ENCODE measurements around the gene CEP44.
"Not testable (repeated sequence)": the region's sequence is repeated elsewhere in the genome, so short reads cannot be mapped to it uniquely, and the experiment has no call there.

The CEP44 gene

DNA sequence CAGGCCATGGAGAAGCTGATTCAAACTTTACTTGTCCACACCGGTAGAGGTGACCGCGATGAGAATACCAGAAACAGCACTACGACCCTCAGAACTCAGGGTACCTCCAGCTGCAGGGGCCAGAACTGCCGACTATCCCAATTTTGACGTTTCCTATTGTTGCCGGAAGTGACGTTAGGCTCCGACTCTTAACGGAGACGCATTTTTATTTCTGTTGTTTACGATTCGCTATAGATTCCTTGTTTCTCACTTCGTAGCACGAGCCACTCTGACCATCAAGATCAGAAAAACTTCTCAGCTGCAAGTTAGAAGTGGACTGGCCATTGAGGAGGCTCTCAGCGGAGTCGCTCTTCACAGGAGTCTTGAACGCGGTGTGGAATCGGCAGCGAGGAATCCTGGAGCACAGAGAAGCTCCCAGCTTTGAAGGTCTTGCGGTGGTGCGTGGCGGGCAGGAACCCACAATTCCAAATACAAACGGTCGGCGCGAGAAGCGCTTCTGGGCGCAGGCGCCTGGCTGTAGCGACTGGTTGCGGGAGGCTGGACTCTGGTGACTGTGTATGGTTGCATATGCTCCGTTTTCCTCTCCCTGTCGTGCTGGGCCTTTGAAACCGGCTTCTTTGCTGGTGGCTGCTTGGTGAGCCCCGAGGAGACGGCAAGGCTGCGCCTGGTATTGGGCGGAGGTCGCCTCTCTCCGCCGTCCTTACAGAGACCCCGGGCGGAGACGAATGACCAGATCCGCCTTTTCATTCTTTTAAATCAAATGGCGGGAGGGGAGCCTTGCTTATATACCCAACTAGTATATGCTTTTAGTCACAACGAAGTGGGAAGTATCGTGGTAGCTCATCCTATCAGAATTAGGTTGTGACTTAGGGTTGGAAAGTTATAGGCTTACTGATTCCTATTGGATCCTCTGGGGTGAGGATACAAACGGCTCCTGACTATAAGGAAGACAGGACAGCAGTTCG lies at the start of gene CEP44, which contains the start of gene FBXO8:
Gene CEP44 (plus strand): TSS at position 405 of the 965 bp plus-strand sequence. CDS start 15,211 bp downstream, outside the sequence.
Gene FBXO8 (minus strand): TSS at position 161 of the 965 bp plus-strand sequence. CDS start 20,575 bp downstream, outside the sequence.
- Histone ChIP-seq H3K9ac (ENCODE audit: low read depth, low read length) (peak within 1 kb of the TSS; percentile 99), H3K9me3 (ENCODE audit: control insufficient read depth, insufficient read depth, low read length) (no peaks in the 10 kb centered on the region), H3K36me3 (ENCODE audit: insufficient read depth, low read length) (no peaks in the 10 kb centered on the region), H3K4me1 (ENCODE audit: insufficient read depth, low read length) (0 out of 2 replicates have a peak, but pooled peaks cover 2% of the 10 kb centered on the region)

DNA sequence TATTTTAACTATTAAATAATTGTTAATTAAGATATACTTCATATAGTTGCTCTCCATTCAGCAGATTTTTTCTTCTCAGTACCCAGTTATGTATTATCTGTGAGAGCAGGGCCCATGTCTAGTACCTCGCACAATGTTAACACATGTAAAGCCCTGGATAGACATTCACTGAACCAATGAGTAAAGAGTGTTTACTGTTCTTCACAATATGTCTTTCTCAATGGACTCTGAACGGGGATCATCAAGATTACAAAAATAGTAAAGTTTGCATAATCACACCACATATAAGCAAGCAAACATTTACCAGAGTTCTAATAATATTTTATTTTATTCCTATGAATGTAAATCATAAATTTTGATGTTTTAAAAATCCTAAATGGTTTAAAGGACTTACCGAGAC lies 47.4 kb upstream of the CEP44 start:
- Histone ChIP-seq H3K9ac (ENCODE audit: low read depth, low read length) (no peak overlapping the region), H3K9me3 (ENCODE audit: control insufficient read depth, insufficient read depth, low read length) (no peaks in the 10 kb centered on the region), H3K4me1 (ENCODE audit: insufficient read depth, low read length) (no peaks in the 10 kb centered on the region), H3K36me3 (ENCODE audit: insufficient read depth, low read length) (no peaks in the 10 kb centered on the region)

DNA sequence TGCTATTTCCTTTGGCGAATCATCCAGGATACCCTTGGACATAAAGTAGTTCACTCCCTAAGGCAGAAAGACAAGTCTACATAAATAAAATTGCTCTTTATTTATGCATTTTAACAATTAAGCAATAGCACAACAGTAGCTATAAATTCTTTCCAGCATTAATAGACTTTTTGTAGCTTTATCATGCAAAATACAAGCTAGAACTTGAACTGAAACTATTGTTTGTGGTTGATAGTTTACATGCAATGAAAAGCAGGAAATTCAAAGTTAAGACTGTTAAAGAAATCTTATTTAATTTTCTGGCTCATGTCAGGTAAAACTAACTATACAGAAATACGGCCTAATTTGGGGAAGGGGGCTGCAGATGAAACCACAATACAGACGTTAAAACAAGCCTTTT lies 42.5 kb upstream of the CEP44 start:
- Histone ChIP-seq H3K9me3 (ENCODE audit: control insufficient read depth, insufficient read depth, low read length) (no peaks in the 10 kb centered on the region), H3K36me3 (ENCODE audit: insufficient read depth, low read length) (no peaks in the 10 kb centered on the region), H3K9ac (ENCODE audit: low read depth, low read length) (no peak overlapping the region), H3K4me1 (ENCODE audit: insufficient read depth, low read length) (no peaks in the 10 kb centered on the region)

- no peaks in the 10 kb centered on the region for H3K36me3 ChIP-seq (ENCODE audit: insufficient read depth, low read length)
- H3K9ac ChIP-seq (ENCODE audit: low read depth, low read length): no peak overlapping the region
- H3K4me1 ChIP-seq (ENCODE audit: insufficient read depth, low read length): no peaks in the 10 kb centered on the region
- H3K9me3 ChIP-seq (ENCODE audit: control insufficient read depth, insufficient read depth, low read length): no peaks in the 10 kb centered on the region
Observed at GRCh38 chr4:174244441-174244840, 39.3 kb upstream of the CEP44 start.

GRCh38 chr4:174245714-174246113 lies 38.0 kb upstream of the CEP44 start:
- H3K36me3 ChIP-seq (ENCODE audit: insufficient read depth, low read length): no peaks in the 10 kb centered on the region
- H3K4me1 ChIP-seq (ENCODE audit: insufficient read depth, low read length): no peaks in the 10 kb centered on the region
- H3K9ac ChIP-seq (ENCODE audit: low read depth, low read length): no peak overlapping the region
- H3K9me3 ChIP-seq (ENCODE audit: control insufficient read depth, insufficient read depth, low read length): no peaks in the 10 kb centered on the region

DNA sequence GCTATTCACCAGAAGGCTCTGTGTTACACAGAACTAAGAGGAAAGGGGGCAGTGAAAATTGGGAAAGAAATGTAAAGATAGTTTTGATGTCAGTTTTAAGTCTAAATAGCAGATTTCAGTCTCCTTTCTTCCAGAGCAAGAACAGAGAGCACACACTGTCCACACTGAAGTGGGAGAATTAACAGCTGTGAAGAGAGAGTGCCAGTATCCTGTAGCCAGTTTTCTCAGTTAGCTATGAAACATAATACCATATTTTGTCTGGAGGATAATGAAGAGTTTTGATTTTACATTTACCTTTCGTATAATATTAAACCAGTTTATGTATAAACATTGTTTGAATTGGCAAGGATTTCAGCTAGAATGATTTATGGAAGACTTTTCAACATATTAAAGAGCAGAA lies 35.3 kb upstream of the CEP44 start:
- H3K4me1 ChIP-seq (ENCODE audit: insufficient read depth, low read length): no peaks in the 10 kb centered on the region
- no peak overlapping the region for H3K9ac ChIP-seq (ENCODE audit: low read depth, low read length)
- H3K9me3 ChIP-seq (ENCODE audit: control insufficient read depth, insufficient read depth, low read length): no peaks in the 10 kb centered on the region
- no peaks in the 10 kb centered on the region for H3K36me3 ChIP-seq (ENCODE audit: insufficient read depth, low read length)

GRCh38 chr4:174252412-174252811 lies 31.3 kb upstream of the CEP44 start:
- H3K9me3 ChIP-seq (ENCODE audit: control insufficient read depth, insufficient read depth, low read length): no peaks in the 10 kb centered on the region
- no peaks in the 10 kb centered on the region for H3K4me1 ChIP-seq (ENCODE audit: insufficient read depth, low read length)
- H3K9ac ChIP-seq (ENCODE audit: low read depth, low read length): no peak overlapping the region
- no peaks in the 10 kb centered on the region for H3K36me3 ChIP-seq (ENCODE audit: insufficient read depth, low read length)

DNA sequence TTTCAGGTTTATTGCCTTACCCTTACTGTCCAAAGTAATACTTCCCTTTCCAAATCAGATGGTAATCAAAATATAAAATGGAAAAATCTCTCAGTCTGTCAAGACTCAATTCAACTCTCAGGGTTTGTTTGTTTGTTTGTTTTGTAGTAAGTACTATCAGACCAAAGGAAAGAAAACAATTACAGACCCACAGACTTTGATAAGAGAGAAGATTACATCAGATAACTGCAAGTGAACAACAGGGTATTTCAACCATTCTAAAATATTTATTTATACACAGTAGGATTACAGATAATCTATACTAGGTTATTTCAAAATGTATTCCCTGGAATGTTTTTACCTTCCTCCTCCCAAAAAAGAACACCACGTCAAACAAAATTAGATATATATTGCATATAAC lies 29.1 kb upstream of the CEP44 start:
- H3K9me3 ChIP-seq (ENCODE audit: control insufficient read depth, insufficient read depth, low read length): no peaks in the 10 kb centered on the region
- H3K4me1 ChIP-seq (ENCODE audit: insufficient read depth, low read length): no peaks in the 10 kb centered on the region
- H3K9ac ChIP-seq (ENCODE audit: low read depth, low read length): no peak overlapping the region
- H3K36me3 ChIP-seq (ENCODE audit: insufficient read depth, low read length): no peaks in the 10 kb centered on the region

DNA sequence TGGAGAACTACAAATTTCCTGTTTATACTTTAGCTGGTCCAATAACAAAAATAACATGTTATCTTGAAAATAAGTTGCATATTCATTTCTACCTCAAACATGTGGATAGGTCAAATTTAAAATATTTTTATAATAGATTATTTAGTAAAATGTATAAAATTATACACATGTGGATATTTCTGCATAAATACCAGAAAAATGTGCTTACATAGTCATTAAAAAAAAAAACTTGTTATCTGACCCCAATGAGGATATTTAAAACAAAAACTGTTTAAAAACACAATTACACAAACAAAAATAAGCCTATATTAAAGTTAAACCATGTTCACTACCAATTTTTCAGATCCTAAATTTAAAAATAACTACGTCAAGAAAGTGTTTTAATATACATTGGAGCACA lies 28.3 kb upstream of the CEP44 start:
- Histone ChIP-seq H3K9me3 (ENCODE audit: control insufficient read depth, insufficient read depth, low read length) (no peaks in the 10 kb centered on the region), H3K4me1 (ENCODE audit: insufficient read depth, low read length) (no peaks in the 10 kb centered on the region), H3K36me3 (ENCODE audit: insufficient read depth, low read length) (no peaks in the 10 kb centered on the region), H3K9ac (ENCODE audit: low read depth, low read length) (no peak overlapping the region)

DNA sequence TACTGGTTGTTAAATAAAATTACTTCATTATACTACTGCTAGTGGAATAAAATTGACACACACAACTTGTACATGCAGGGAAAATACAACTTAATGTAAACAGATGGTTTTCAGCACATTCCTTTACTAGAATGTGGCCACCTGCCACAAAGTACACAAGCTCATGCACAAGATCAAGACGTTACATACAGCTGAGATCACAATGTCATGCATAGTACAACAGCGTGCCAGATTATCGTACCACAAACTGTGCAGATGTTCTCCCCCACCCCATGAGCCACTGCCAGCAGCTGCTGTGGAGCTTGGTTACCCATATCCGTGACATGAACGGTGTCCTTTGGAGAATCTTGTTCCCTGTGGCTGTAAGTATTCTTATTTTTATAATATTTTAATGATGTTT lies 27.9 kb upstream of the CEP44 start:
- H3K9ac ChIP-seq (ENCODE audit: low read depth, low read length): no peak overlapping the region
- no peaks in the 10 kb centered on the region for H3K36me3 ChIP-seq (ENCODE audit: insufficient read depth, low read length)
- no peaks in the 10 kb centered on the region for H3K9me3 ChIP-seq (ENCODE audit: control insufficient read depth, insufficient read depth, low read length)
- no peaks in the 10 kb centered on the region for H3K4me1 ChIP-seq (ENCODE audit: insufficient read depth, low read length)

DNA sequence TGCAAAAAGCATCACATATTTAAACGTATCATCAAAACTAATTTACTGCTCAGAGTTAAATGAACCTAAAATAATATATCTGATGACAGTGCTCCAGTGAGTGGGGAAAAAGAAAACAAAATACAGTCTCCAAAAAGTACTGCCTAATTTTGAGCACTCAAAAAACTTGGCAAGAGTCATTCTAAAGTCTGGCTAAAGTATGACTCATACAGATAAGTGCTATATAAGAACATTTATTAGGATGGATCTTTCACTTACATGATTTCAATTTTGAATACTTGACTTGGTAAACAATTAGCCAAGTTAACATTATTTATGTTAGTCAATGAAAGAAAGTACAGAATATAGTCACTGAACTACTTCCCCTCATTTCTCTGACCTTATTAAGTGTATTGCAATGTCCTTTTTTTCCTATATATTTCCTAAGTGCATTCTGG lies 27.4 kb upstream of the CEP44 start:
- H3K4me1 ChIP-seq (ENCODE audit: insufficient read depth, low read length): no peaks in the 10 kb centered on the region

GRCh38 chr4:174259580-174259979 lies 24.1 kb upstream of the CEP44 start:
- no peak overlapping the region for H3K9ac ChIP-seq (ENCODE audit: low read depth, low read length)
- no peaks in the 10 kb centered on the region for H3K4me1 ChIP-seq (ENCODE audit: insufficient read depth, low read length)
- H3K36me3 ChIP-seq (ENCODE audit: insufficient read depth, low read length): no peaks in the 10 kb centered on the region
- H3K9me3 ChIP-seq (ENCODE audit: control insufficient read depth, insufficient read depth, low read length): no peaks in the 10 kb centered on the region

More for the DNA sequence above, 27.4 kb upstream of the CEP44 start:
- Histone ChIP-seq H3K36me3 (ENCODE audit: insufficient read depth, low read length) (no peaks in the 10 kb centered on the region), H3K9me3 (ENCODE audit: control insufficient read depth, insufficient read depth, low read length) (no peaks in the 10 kb centered on the region), H3K9ac (ENCODE audit: low read depth, low read length) (no peak overlapping the region)

GRCh38 chr4:174260099-174260498 lies 23.6 kb upstream of the CEP44 start:
- Histone ChIP-seq H3K36me3 (ENCODE audit: insufficient read depth, low read length) (no peaks in the 10 kb centered on the region), H3K9ac (ENCODE audit: low read depth, low read length) (no peak overlapping the region), H3K4me1 (ENCODE audit: insufficient read depth, low read length) (no peaks in the 10 kb centered on the region), H3K9me3 (ENCODE audit: control insufficient read depth, insufficient read depth, low read length) (no peaks in the 10 kb centered on the region)

DNA sequence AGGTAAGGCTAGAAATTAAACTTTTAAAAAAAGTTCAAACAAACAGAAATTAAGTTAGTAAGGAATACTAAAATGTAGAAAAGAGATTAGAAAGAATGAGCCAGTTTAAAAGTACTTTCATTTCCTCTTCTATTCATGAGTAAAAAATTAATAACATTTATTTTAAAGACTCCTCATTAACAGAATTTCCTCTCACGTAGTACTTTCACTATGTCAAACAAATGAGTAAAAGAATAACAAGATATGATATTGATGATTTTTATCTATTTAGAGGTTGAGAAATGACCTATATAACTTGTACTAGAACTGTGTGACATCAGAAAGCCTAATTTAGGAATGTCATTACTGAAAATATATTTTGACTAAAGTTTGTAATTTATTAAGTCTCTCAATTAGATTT lies 22.3 kb upstream of the CEP44 start:
- not testable (repeated sequence) for H3K9me3 ChIP-seq (ENCODE audit: control insufficient read depth, insufficient read depth, low read length); H3K9ac ChIP-seq (ENCODE audit: low read depth, low read length); H3K36me3 ChIP-seq (ENCODE audit: insufficient read depth, low read length); H3K4me1 ChIP-seq (ENCODE audit: insufficient read depth, low read length)

Data from ES-I3 (cell line).